COR-L47 (cell line): Measurements from ENCODE around the gene KLF7.
A peak's percentile ranks its signal among the peaks of the same experiment; 100 is the strongest.

ENCODE experiments used
- DNase-seq: peaks from one replicate; lab custom pipeline; 2025; lab: John Stamatoyannopoulos, UW

The KLF7 gene

DNA sequence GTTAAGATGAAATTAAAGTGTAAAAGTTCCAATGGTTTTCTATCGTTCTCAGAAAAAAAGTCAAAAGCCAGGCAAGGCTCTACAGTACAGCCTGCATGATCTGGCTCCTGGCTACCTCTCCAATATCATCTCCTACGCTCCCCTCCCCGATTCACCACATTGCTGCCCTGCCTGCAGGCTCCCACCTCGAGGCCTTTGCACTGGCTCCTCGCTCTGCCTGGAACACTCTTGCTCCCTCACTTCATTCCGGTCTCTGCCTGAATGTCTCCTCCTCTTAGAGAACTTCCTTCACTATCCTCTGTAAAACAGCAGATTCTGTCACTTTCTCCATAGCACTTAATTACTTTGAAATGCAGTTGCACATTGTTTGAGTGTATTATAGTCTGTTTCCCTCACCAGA is 72.5 kb downstream of the KLF7 start:
- DNase-seq: no peak

GRCh38 chr2:207092818-207093217 is 72.9 kb downstream of the KLF7 start:
- DNase-seq: no peak

DNA sequence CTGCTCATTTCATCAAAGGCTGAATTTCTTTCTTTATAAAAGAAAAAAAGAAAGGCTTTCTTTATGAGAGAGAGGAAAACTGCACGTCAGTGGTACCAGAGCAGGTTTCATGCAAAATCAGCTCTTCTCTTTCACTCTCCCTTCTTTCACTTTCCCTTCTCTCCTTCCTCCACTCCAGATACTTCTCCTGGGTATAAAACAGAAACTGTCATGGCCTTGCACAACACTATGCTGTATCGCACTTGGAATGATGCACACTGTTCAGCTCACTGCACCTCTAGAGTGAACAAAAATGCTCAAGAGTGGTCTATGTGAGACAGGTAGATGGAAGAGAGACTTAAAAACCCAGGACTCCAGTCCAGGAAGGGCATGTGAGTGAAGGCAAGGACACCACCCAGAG is 73.8 kb downstream of the KLF7 start:
- no peak for DNase-seq

DNA sequence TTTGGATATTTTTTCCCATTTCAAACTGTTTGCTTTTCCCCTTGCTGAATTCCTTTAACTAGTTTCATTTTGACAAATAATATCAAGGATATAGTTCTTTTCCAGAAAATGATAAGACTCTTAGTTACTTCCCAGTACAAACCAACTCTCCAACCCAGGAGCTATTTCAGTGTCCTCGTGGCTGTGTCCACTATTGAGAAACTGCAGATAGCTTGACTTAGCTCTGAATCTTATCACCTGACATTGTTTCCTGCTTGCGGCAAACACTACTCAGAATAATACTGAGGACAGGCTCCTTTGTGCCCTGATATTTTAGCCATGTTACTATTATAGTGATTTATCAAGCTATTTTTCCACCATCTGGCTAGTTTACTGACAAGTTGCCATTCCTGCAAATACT is 74.6 kb downstream of the KLF7 start:
- no peak for DNase-seq

DNA sequence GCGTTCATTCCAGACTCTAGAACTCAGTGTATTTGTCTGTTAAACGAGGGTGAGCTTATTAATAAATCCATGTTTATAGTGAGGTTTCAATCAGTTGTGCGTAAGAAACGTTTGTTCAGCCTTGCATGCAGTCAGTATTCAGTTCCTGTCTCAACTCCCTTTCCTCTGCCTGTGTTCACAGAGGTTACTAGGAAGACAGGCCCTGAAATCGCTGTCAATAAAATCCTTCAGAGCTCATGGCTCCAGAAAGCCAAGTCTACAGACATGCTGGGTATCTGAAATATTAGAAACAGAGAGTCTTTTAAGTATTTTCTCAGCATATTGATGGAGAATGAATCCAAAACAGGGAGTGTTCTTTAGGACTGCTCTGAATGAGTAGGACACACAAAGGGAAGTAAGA is 75.4 kb downstream of the KLF7 start:
- DNase-seq: no peak

- DNase-seq: no peak
Measured at GRCh38 chr2:207088839-207089238, 76.9 kb downstream of the KLF7 start.

DNA sequence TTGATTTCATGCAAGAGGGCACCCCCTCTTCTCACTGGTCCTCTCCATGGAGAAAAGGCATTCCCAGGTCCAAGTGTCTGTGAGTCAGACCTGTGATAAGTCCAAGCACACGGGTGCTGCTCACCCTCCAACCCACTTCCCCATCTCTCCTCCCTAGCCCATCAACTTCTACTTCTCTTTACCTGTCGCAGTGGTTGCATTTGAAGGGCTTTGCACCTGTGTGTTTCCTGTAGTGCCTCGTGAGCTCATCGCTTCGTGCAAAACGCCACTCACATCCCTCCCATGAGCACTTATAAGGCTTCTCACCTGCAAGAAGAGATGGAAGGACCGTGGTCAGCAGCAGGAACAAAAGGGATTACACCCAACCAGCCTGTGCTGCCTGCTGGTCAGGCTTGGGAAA is 77.5 kb downstream of the KLF7 start:
- DNase-seq: no peak

DNA sequence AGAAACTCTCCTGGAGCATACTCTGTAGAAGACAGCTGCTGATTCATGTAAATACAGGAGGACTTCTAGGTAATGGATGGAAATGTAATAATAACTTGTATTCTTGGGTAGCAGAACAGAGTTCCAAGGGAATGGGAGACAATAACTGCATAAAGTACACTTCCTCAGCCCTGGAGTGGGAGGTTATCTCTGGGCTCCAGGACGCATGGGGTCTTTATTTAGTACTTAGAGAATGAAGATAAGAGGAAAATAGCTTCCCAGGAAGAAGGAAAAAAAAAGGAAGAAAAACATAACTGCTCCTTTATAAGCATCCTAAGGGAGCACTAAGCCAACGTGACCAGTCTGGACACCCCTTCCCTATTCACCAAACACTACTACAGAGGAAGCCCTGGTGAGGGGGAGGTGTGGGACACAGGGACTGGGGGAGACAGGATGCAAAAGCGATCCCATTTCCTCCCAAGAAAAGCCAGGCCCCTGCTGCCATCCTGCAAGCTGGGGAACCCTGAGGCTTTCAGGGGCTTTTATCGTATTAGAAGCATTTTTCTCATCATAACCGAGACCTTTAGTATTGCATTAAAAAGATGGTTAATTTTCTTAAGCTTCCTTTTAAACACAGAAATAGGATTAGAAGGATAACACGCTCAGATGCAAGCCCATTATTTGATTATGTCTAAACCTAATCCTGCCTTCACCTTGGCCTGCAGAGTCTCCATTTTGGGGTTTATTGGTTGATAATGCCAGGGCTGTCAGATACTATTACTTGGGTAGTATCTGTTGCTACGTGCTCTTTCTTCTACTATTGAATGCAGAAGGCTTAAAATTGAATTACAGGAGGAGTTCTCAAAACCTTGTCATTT is 78.5 kb downstream of the KLF7 start:
- no peak for DNase-seq

DNA sequence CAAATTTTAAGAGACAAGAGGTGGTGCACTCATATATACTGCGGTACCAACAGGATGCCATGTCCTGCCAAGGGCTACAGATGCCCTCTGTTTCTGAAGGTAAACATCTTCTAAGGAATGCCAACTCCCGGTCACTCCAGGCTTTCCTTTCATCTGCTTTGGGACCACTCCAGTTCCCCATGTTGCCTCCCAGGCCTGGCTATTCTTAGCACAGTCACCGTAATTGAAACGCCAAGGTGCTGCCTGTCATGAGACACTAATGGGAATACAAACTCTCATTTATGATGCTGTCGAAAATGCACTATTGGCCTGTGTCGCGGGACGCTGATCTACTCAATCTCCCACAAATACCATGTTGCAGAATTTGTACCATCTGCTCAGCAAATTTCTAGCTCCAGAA is 79.6 kb downstream of the KLF7 start:
- no peak for DNase-seq

DNA sequence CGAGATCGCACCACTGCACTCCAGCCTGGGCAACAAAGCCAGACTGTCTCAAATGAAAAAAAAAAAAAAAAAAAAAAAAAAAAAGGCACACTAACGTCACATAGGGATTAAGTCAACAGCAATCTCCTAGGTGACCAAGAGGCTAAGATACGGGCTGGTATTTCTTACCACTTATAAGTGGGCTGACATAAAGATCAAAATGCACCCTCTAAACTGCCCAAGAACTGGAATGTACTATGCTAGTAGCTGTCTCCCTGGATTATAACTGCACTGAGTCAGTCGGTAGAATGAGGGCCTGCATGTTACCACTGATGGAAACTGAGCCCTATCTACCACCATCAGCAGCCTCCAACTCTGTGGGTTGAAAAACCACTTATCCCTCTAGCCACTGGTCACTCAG is 80.6 kb downstream of the KLF7 start:
- no peak for DNase-seq

GRCh38 chr2:207083361-207084110 is 82.2 kb downstream of the KLF7 start:
- no peak for DNase-seq

DNA sequence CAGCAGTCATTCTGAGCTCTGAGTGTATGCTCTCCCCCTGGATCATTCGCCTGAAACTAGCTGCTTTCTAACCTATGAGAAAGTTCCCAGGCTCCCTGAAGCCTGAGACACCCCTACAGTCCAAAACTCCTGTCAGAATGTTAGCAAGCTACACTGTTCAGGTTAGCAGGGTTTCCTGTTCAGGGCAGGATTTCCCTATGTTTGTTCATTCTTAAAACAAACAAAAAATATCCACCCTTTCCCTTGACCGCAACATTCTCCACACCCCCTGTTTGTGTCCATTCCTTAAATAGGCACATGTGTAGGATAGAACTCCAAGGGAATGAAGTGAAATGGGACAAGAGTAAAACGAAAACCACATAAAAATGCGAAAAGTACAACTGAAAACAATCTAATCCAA is 83.1 kb downstream of the KLF7 start:
- no peak for DNase-seq

DNA sequence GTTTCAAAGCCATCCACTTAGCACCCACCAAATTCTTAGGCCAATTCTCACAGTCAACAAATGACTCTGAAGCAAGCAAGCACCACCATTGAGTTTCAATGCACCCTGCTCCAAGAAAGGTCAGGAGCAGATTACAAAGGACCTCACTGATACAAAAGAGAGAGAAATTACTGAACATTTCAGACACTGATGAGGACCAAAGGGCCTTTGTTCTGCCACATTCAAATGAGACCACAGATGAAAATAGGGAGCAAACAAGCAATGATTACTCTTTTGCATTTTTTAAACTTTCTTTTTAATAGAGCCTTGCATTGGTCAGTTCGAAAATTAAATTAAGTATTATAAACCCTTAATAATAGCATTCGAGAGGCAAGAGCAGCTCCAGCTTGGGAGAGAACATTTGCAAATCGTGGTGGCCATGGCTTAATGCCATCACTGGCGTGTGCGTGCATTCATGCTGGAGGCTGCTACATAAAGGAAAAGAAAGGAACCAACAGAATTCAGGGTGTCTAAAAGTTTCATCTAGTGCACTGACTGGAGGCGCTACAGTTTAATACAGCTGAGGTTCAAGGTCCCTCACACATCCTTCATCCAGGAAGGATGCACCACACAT is 87.5 kb downstream of the KLF7 start:
- DNase-seq: no peak

DNA sequence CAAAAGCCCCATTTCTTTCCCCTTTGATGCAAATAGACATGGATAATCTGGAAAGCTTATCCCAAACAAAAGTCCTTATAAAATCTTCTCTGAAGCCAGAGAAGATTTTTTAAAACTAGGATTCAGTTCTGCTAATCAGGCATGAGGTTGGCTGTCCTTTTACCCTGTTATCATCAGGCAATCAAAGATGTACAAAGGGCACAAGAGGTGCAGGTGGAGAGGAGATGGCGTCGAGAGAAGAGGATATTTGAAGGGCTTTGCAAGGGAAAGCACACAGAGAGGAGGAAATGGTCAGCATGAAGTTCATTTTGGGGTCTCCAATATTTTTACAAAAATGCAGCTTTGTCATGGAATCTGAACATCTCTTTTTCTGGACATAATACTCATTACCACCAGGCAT is 88.5 kb downstream of the KLF7 start:
- DNase-seq: no peak

GRCh38 chr2:207075456-207075855 is 90.3 kb downstream of the KLF7 start:
- no peak for DNase-seq

DNA sequence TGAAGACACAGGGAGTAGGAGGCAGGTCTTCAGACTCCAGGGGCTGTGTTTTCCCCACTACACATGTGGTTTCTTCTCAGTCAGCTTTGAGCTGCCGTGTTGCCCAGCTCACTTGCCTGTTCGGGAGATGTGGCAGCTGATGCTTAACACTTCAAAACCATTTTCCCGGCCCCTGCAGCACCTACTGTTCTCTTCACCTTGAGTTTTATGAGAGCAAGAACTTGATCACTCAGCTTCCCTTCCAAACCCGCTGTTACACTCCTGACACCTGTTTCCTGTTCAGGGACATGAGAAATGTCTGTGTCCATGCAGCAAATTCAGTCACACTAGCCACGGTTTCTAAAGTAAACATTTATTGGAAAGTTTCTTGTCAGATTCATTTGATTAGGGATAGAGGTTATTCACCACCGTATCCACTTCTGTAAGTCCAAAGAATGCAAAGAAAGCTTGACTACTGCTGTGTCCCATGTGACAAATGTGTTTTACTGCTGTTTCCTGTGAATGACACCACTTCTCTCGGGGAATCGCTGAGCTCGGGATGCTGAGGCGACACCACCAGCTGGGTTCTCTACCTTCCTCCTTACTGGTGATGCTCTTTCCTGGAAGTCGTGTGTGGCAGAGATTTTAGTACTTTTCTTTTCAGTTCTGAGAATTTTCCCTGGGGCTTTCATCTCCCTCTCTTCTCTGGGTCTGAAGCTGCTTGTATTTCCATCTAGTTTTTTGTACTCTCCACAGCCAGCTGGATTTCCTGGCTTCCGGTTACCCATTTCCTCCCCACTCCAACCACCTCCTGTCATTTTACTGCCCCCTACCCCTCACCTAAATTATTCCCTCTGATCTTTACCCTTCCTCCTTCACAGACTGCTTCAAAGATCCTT is 91.7 kb downstream of the KLF7 start:
- DNase-seq: peak; percentile 39

- DNase-seq: no peak
Measured at GRCh38 chr2:207073412-207073800, 92.3 kb downstream of the KLF7 start.

DNA sequence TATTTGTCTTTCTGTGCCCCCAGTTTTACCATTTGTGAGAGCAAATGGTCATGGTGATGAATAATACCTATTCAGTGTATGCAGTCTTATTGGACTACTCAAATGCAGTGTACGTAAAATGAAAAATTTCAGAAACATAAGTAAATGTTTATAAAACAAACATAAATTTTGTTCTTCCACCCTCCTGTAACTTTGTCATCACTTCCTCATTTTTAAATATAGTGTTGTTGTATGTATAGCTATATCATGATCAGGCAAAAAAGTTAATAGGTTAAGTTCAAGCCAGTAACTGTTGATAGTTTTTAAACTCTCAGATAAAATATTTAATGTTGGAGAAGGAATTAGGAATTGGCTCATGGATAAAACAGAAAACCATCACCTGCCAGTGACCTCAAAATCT is 93.2 kb downstream of the KLF7 start:
- DNase-seq: no peak

DNA sequence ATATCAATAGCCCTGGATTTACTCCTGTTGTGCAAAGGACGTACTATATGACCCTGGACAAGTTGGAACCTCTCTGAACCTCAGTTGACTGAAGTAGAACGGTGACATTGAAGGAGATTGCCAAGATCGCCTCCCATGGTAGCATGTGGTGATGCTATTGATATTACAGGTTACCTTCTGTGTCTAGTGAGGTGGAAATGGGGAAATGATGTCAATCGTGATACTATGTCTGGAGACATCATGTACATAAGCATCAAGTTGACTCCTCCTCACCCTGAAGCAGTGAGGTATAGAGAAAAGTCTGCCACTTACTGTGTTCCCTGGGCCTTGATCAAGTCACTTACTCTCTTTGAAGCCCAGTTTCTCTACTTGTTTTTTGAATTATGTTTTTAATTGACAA is 93.9 kb downstream of the KLF7 start:
- no peak for DNase-seq

DNA sequence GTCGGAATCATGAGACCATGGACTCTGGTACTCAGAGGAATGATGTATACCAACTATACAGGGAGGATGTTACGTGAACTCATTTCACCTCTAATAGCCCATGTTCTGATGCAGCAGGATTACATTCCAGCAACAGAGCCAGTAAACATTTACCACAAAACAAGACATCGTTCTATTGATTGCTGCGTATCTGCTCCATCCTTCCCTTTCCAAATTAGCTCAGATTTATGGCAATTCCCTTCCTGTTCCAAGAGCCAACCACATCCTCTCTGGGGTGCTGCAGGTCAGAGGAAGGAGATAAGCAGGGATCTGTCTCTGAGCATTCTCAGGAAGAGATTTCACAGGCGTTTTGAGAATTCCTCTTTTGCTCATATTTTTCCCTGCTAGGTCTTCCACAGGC is 98.3 kb downstream of the KLF7 start:
- no peak for DNase-seq

DNA sequence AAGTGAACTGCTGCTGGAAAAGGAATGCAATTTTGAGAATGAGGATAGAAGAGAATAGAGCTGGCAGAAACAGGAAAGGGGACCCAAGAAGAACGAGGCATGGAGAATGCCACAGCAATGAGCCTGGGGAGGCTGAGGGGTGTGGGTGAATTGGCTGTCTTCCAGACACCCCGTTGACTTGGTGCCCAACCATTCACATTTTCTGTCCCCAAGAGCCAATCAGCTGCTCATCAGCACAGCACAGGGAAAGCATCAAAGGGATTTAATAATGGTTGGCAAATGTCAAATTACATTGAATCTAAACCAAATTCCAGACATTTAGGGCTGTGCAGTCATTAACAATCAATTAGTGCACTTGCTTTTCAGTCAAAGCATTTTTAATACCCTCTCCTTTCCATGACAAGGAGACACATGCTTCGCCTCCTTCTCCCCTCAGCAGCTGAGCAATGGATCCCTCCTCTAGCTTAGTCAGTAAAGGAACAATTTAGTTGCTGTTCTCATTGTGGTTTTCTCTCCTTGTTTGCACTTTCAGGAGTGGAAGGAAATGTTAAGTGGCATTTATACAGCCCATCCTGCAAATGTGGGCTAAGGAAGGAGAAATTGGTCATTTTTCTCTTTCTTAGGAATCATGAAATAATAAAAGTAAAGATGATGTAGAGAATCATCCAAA is 98.8 kb downstream of the KLF7 start:
- DNase-seq: peak; percentile 34

DNA sequence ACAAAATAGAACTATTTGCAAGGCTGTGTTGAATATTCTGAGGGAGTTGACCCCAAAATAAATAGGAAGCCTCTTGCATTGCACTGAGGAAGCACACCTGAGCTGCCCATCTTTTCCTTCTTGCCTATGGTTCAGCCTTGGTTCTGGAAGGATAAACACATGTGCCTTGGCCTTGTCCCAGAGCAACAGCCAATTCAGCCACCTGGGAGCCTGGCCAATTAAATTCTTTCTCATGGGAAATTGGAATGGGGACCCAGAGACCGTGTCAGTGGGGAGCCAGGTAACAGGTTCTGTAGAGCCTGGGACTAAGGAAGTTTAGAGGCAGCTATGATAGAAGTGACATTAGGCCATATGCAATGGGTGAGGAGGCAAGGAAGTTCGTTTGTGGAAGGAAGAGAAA is 99.6 kb downstream of the KLF7 start:
- no peak for DNase-seq
